GM19372 (cell line): ENCODE results near the gene SEC14L6.

Experiments used
- ATAC-seq: cut with Tn5 transposase; IDR thresholded peaks from one replicate; pipeline ENCODE4 v1.9.1; 2021; ENCODE audit warnings: mild to moderate bottlenecking, low read depth, moderate library complexity; ENCODE audit not compliant: unreplicated experiment

The SEC14L6 gene

DNA sequence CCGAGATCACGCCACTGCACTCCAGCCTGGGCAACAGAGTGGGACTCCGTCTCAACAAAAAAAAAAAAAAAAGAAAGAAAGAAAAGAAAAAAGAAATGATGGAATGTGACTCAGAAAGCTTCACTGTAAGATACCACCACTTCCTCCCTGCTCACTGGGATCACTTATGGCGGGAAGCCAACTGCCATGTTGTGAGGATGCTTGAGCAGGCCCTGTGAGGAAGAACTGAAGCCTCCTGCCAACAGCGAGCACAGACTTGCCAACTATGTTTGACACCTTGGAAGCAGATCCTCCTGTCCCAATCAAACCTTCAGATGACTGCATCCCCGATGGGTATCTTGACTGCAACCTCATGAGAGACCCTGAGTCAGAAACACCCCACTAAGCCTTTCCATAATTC, 8.3 kb downstream of the SEC14L6 start:
- no peak for ATAC-seq

DNA sequence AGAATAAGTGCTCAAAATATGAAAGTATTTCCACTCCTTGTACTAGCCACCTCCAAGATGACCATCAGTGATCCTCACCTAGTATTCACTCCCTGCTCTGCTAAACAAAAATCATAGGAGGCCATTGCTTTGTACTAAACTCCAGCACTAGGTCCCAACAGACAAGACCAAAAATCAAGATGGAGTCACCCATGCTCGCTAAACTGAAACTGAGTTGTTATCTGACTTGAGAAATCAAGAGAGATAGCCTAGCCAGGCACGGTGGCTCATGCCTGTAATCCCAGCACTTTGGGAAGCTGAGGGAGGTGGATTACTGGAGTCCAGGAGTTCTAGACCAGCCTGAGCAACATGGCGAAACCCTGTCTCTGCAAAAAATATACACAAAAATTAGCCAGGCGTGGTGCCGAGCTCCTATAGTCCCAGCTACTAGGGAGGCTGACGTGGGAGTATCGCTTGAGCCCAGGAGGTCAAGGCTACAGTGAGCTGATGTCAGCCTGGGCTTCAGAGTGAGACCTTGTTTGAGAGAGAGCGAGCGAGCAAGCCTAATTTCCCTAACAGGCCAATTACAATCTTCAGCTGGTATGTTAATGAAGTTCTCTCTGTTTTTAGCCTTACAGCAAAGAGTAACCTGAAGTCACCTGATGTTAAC, 9.3 kb downstream of the SEC14L6 start:
- ATAC-seq: no peak

DNA sequence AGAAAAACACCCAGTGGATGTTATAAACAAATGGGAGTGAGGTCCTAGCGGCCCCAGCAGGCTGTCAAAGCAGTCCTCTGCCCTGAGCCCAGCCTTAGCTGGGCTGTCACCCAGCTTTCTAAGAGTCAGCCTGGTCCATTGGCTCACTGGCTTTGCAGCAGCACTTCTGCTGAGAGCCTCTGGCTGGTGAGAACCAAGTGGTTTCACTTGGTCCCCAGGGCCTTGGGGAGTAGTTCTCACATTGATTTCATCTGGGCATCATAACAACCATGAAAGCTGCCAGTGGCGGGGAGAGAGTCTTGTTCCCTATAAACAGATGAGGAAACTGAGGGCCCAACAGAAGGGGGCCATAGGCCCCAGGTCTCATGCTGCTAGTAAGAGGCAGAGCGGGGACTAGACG, 11.4 kb downstream of the SEC14L6 start:
- no peak for ATAC-seq

DNA sequence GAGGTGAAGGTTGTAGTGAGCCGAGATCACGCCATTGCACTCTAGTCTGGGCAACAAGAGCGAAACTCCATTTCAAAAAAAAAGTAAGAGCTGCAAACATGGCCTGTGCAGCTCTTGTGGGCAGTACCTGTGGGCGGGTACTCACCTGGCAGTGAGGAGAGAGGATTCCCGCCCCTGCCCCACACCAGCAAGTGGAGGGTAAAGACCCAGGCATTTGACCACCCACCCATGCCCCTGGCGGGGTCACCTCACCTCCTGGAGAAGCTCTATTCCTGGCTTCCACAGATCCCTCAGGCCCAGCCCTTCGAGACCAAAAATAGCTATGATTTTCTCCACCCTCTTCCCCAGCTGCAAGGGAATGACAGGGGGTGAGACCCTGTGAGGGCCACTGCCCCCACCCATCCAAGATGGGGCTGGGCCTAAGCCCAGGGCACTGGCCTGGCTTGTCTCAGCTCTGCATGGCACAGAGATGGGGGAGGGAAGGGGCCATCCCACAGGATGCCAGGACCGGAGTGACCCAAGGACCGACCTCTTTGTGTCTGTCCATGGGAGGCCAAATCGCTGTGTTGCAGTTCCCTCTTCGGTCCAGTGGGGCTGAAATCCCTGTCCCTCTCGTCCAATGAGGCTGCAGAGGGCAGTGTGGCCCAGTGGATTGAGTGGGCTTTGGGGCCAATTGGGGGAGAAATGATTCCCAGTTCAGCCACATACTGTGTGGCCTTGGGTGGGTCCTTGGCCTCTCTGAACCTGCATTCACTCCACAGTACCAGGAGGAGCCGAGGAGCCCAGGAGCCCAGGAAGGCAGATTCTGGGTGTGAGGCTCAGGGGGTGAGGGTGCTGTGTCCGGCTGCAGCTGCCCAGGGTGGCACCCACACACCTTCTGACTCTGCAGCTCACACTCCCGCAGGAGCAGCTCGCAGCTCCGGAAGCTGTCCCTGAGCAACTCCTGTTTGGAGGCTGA, 14.6 kb downstream of the SEC14L6 start:
- no peak for ATAC-seq

DNA sequence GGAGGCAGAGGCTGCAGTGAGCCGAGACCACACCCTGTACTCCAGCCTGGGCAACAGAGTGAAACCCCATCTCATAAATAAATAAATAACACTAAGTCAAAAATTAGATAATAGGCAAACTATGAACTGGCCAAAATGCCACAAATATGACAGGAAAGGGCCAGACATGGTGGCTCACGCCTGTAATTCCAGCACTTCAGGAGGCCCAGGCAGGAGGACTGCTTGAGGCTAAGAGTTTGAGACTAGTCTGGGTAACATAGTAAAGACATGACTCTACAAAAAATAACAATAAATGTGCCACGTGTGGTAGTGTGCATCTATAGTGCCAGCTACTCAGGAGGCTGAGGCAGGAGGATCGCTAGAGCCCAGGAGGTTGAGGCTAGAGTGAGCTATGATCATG, 19.9 kb downstream of the SEC14L6 start:
- no peak for ATAC-seq

DNA sequence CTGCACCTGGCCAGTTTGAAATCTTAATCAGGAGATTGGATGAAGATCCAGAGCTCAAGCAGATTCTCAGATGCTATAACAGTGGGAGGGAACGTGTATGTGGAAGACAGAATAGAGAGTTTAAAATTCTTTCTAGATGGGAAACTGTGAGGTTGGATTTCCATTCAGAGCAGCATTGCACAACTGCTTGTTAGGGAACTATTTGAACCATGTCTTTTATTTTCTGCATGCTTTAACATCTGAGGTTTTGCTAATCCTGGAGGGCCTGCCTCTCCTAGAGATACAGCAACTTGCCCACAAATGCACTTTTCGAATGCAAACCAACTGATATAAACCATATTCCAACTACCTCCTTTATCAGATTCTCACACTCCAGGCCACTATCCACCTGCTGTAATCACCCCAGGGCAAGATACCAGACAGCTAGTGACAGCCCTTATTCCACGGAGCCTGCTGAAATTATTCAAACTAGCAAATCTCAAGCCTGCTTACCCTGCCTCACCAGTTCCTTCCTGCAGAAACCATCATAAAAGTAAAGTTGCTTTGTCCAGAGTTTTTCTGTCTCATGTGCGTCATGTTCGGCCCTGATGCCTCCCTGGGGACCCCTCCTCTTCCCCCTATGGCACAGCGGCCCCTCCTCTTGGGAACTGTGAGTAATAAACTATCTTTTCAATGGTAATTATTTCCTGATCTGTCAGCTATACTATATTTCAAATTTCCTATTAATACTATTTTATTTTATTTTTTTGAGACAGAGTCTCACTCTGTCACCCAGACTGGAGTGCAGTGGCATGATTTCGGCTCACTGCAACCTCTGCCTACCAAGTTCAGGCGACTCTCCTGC, 22.7 kb downstream of the SEC14L6 start:
- ATAC-seq: no peak

DNA sequence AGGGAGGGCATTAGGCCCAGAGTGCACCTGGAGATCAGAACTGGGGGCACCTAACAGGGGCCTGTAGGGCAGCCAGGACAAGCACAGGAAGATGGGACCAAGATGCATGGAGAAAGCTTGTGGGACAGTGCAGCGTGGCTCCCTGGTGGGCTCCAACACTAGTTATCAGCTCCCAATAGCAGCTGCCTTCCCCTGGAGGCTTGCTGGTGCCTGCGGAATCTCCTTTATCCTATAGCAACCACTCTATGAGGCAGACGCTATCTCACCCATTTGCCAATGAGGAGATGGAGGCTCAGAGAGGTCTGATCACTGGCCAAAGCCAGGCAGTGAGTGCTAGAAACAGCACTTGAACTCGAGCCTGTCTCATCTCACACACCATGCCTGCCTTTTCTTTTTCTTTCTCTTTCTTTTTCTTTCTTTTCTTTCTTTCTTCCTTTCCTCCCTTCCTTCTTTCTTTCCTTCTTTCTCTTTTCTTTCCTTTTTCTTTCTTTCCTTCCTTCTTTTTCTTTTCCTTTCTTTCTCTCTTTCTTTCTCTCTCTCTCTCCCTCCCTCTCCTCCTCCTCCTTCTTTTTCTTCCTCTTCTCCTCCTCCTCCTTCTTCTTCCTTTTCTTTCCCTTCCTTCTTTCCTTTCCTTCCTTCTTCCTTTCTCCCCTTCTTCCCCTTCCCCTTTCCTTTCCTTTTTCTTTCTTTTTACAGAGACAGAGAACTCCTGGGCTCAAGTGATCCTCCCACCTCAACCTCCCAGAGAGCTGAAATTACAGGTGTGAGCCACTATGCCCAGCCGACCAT, 25.0 kb downstream of the SEC14L6 start:
- no peak for ATAC-seq

DNA sequence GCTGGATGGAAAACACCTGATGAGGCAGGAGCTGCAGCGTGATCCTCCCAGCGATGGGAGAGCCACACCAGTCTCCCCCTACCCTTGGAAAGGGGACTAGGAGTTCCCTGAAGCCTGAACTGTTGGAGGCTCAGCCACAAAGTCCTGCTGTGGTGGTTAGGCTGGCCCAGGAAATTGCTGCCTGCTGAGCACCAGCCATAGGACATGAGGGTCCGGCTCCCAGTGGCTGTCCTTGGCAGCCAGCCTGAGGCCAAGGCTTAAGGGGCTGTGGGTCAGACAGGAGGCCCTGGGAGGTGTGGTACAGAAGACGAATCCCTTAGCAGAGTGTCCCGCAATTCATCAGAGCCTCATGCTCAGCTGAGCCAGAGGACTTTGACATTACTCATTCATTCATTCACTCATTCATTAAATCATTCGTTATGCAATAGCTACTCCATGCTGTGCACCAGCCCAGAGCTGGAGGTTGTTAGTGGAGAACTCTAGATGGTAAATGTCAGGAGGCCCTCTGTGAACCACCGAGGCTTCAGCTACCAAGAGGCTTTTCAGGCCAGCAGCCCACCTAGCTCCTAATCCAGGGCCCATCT, 26.6 kb downstream of the SEC14L6 start:
- ATAC-seq: no peak

DNA sequence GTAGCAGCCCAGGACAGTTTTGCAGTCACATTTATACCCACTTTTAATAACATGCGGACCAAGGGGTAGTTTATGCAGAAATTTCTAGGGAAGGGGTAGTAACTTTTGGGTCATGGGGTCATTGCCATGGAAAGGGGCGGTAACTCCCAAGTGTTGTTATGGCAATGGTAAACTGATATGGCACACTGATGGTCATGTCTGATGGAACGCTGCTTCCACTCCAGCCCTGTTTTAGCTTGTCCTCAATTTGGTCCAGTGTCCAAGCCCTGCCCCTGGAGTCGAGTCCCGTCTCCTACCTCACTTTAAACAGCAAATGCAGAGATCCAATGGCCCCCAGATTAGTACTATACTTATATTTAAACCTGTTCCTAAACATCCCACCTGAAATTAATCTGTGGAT, 29.8 kb downstream of the SEC14L6 start:
- ATAC-seq: no peak

DNA sequence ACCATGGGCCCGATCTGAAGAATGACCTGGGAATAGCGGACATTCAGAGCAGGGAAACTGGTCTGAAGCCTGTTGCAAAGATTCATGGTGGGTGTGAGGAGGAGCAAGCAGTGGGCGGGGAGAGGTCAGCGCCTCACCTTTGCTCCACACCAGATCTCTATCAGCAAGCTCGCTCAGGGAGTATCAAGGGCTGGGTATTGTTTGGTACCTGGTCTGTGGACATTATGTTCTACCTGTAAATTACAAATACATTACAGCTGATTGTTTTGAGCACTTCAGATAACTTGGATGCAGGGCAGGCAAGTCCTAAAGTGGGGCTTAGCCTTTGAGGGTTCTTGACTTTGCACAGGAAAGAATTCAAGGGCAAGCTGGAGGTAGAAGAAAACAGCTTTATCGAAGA, 30.3 kb downstream of the SEC14L6 start:
- no peak for ATAC-seq

DNA sequence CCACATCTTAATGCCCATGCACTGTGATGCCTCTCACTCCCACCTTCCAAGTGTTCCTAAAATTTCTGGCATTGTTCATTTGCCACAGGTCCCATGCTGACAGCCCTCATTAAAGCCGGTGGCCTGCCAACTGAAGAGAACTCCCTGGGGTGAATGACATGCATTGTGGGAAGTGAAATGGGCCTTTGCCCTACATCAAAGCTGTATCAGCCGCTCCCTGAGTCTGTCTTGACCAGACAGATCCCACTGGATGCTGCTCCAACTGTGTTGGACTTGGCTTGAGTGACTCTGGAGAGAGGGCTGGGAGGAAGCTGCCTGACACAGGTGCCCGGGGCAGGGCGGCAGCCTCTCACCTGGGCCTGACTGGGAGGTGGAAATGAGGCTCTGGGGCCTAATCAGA, 32.3 kb downstream of the SEC14L6 start:
- ATAC-seq: no peak

DNA sequence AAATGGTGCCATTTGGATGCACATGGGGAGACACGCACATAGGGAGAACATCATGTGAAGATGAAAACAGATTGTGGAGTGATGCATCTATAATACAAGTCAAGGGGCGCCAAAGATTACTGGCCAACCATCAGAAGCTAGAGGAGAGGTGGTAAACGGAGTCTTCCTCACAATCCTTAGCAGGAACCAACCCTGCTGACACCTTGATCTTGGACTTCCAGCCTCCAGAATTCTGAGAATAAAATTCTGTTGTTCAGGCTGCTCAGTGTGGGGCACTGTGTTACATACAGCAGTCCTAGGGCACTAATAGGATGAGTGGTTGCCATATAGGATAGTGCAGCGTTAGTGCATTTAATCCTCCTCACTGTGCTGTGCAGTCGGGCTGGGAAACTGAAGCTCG, 33.1 kb downstream of the SEC14L6 start:
- ATAC-seq: no peak

DNA sequence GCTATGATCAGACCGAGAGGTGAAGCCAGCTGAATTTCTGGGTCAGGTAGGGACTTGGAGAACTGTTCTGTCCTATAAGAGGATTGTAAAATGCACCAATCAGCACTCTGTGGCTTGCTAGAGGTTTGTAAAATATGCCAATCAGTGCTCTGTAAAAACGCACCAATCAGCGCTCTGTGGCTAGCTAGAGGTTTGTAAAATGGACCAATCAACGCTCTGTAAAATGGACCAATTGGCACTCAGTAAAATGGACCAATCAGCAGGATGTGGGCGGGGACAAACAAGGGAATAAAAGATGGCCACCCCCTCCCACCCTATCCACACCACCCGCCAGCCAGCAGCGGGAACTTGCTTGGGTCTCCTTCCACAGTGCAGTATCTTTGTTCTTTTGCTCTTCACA, 34.6 kb downstream of the SEC14L6 start:
- no peak for ATAC-seq

DNA sequence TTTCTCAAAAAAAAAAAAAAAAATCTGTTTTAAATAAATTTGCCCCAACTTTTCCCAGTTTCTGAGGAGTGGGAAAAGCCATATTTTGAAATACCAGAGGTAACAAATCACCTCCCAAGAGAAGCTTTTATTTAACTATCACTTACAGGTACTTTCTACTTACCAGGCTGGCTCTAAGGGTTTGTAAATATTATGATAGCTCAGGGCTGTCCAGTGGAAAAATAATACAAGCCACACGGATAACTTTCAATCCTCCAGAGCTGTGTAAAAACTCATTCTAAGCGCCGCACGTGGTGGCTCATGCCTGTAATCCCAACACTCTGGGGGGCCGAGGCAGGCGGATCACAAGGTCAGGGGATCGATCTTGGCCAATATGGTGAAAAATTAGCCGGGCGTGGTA, 35.4 kb downstream of the SEC14L6 start:
- ATAC-seq: no peak

DNA sequence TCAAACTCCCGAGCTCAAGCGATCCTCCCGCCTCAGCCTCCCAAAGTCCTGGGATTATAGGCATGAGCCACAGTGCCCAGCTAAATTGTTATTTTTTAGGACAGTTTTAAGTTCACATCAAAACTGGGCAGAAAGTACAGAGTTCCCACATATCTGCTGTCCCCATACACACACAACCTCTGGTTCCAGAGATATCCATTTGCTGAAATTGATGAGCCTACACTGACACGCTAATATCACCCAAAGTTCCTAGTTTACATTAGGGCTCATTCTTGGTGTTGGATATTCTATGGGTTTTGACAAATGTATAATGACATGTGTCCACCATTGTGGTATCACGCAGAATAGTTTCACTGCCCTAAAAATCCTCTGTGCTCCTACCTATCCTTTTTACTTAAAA, 38.3 kb downstream of the SEC14L6 start:
- no peak for ATAC-seq

DNA sequence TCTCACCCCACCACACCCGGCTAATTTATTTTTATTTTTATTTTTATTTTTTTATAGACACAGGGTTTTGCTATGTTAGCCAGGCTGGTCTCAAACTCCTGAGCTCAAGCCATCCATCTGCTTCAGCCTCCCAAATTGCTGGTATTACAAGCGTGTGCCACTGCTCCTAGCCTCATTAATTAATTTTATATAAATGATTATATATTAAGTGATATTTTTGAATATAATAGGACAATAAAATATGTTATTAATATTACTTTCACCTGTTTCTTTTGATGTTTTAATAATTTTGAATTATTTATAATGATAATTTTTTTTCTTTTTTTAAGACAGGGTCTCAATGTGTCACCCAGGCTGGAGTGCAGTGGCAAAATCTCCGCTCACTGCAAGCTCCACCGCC, 38.9 kb downstream of the SEC14L6 start:
- ATAC-seq: no peak

DNA sequence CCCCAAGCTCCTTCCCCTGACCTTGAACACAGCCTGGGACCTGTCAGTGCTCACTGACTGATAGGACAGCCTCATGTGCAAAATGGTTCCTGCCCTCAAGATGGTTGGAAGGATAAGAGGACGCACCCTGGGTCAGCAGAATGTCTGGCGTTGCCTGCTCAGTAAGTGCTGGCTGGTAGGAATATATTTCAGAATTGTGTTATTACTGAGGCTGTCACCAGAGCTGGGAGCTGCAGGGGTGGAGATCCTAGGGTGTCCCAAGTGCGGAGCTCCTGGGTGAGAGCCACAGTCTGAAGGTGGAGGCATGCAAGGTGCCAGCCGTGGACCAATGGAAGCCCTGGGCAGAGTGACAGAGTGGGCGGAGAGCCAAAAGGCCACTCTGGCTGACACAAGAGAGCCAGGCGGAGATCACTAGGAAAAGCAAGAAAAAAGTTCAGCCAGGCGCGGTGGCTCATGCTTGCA, 40.0 kb downstream of the SEC14L6 start:
- ATAC-seq: no peak

DNA sequence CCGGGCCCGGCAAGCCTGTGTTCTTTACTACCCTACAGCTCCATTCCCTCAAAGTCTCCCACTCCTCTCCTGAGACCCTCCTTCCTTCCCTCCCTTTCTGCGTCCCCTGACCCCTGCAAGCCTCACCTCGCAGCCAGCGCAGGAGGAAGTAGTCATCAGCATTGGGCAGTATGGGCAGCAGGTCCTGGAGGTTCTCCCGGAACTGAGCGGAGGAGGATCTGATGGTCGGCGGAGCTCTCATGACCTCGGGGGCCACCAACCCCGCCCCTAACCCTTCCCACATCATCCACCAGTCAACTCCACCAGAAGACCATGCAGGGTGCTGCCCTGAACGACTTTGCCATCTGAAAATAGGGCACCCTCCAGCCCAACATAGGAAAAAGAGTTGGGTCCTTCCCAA, 43.0 kb downstream of the SEC14L6 start:
- ATAC-seq: no peak

DNA sequence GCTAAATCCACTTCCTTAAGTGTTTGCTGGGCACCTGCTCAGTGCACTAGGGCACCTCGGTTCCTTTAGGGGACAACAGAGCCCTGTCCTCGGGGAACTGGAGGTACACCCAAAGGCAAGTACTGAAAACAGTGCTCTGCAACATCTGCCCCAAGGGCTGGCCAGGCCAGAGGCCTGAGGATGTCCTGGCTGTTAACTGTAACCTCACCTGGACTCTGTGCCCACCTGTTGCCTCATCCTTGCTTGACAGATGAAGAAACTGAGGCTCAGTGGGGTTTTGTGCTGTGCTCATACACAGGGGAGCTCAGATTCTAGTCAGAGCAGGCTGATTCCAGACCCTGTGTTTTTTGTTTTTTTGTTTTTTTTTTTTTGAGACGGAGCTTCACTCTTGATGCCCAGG, 43.6 kb downstream of the SEC14L6 start:
- no peak for ATAC-seq

DNA sequence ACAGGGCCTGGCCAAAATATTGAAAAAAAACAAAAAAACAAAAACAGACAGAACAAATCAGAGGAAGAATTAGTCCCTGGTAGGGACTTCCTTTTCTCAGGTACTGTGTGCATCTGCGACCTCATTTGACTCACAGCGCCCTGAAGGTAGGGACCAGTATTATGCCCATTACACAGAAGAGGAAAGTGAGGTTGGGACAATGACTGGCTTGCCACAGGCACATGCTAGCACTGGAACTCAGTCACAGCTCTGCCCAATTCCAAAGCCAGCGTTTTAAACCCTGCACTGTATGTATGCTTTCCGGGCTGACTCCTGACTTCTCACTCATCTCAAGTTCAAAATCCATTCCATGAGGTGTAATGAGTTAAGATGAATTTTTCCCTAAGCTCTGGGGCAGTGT, 44.4 kb downstream of the SEC14L6 start:
- no peak for ATAC-seq
